Stimulated activated CD8-positive, alpha-beta memory T cell treated with anti-CD3 and anti-CD28 coated beads, Interleukin-4, amount 100 ng/mL, for 4 hours (primary cell): ENCODE measurements around the gene NTS.

ENCODE experiments used
- DNase-seq, 2 donors: peaks; one replicate each; pipeline ENCODE4 v3.0.0-alpha.2; 2020; ENCODE audit warnings: low read depth in 2 of 2, low spot score in 1 of 2

NTS gene

GRCh38 chr12:85920324-85920947, 46.3 kb downstream of the NTS start:
- DNase-seq = no peak

GRCh38 chr12:85923767-85924331, 49.8 kb downstream of the NTS start:
- DNase-seq = no peak

- DNase-seq = no peak
Observed at GRCh38 chr12:85927166-85927565, 53.1 kb downstream of the NTS start.
